Testis (tissue), 3 donors: Measurements from ENCODE around the gene HAUS7. TPM values are rescaled to one million over a fixed set of nuclear protein-coding genes. Genes with fewer than 3 reads are reported as not detected.

Source experiments
- DNase-seq: peaks from one replicate; pipeline ENCODE4 v3.0.0-alpha.2; 2019
- H3K27ac ChIP-seq, 2 donors: fragments of 200-600 bp; sonication (generic); one replicate each; pipeline ENCODE4 v1.5.1; 2019
- H3K27me3 ChIP-seq: fragments of 200-600 bp; sonication (generic); one replicate; pipeline ENCODE4 v1.5.1; 2019
- H3K36me3 ChIP-seq: fragments of 200-600 bp; sonication (generic); one replicate; pipeline ENCODE4 v1.5.1; 2017; ENCODE audit warnings: low read depth; ENCODE audit errors: missing control alignments
- H3K4me1 ChIP-seq: fragments of 200-600 bp; sonication (generic); one replicate; pipeline ENCODE4 v1.5.1; 2019
- H3K4me3 ChIP-seq, 2 donors: fragments of 200-600 bp; sonication (generic); one replicate each; pipeline ENCODE4 v1.5.1; 2017 to 2019
- H3K9me3 ChIP-seq: fragments of 200-600 bp; sonication (generic); one replicate; pipeline ENCODE4 v1.5.1; 2017
- POLR2A ChIP-seq: fragments of 450-650 bp; IDR thresholded peaks from one replicate; pipeline ENCODE4 v1.6.1; 2017; ENCODE audit warnings: antibody characterized with exemption, mild to moderate bottlenecking, moderate library complexity
- WGBS, 2 donors: methylation state at CpG; one replicate each; pipeline ENCODE4 v1.1.5; 2018; 5-methylcytosine and 5-hydroxymethylcytosine counted together
- intact Hi-C: fragments of 100-400 bp; cut with DNase I; formaldehyde crosslinking; loops from one replicate; pipeline ENCODE4 v1.15.1; 2023; ENCODE audit warnings: low total_unique reads
- polyA plus RNA-seq: library from polyadenylated mRNA; stranded (reverse); fragments of 350-450 nt; fragmentation: Illumina TruSeq; extraction: RNeasy Lipid Tissue Mini Kit (QIAGEN cat#74804); gene quantifications from one replicate; pipeline ENCODE4 v1.2.3, GENCODE V29; 2014; ENCODE audit warnings: low read depth, low replicate concordance; ENCODE audit not compliant: insufficient read depth
- total RNA-seq, 2 donors: library from RNA; depleted of rRNA; stranded (reverse); fragments of >200 nt; gene quantifications; one replicate each; pipeline ENCODE4 v1.2.3, GENCODE V29; 2016
- TF ChIP-seq, protein P1 (sequence below), 3 experiments: fragments of 450-650 bp in 2 of 3; fragments of 200-600 bp in 1 of 3; sonication (generic) in 1 of 3; IDR thresholded peaks; one replicate each; pipeline ENCODE4 v1.5.1; 2016 to 2019; ENCODE audit warnings: antibody characterized with exemption in 3 of 3, mild to moderate bottlenecking in 2 of 3, moderate library complexity in 1 of 3

Gene HAUS7
- total and polyA plus RNA-seq, 3 donors from 2014 or later = 18.0 to 35.2 (median 34.0) TPM

- Histone ChIP-seq H3K27ac (no peak within 1 kb of the TSS), H3K27me3 (no peaks in the 10 kb centered on the region), H3K4me1 (no peaks in the 10 kb centered on the region), H3K4me3 (no peak within 1 kb of the TSS), H3K36me3 (no peaks in the 10 kb centered on the region), H3K9me3 (no peaks in the 10 kb centered on the region)
- no peak for DNase-seq
- TF ChIP-seq POLR2A = no peak
- TF ChIP-seq, protein P1, sequence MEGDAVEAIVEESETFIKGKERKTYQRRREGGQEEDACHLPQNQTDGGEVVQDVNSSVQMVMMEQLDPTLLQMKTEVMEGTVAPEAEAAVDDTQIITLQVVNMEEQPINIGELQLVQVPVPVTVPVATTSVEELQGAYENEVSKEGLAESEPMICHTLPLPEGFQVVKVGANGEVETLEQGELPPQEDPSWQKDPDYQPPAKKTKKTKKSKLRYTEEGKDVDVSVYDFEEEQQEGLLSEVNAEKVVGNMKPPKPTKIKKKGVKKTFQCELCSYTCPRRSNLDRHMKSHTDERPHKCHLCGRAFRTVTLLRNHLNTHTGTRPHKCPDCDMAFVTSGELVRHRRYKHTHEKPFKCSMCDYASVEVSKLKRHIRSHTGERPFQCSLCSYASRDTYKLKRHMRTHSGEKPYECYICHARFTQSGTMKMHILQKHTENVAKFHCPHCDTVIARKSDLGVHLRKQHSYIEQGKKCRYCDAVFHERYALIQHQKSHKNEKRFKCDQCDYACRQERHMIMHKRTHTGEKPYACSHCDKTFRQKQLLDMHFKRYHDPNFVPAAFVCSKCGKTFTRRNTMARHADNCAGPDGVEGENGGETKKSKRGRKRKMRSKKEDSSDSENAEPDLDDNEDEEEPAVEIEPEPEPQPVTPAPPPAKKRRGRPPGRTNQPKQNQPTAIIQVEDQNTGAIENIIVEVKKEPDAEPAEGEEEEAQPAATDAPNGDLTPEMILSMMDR (IDR thresholded peaks at IDR 0.05) = no peak
- intact Hi-C loops = no loop called here
- 90% methylated on average over 21 of the region's 30 CpGs; no CpG with 5 or more reads in 1 of the 2 donors for WGBS, 2 donors
These were observed 24.3 kb downstream of the HAUS7 start, which contains the start of gene TREX2 for GRCh38 chrX:153445856-153446635. TSS of gene TREX2 (minus strand) at chrX:153446056. CDS start at chrX:153445430, 626 bp downstream.

- TF ChIP-seq POLR2A = no peak
- TF ChIP-seq, protein P1 (IDR thresholded peaks at IDR 0.05) = no peak
- no peaks in the 10 kb centered on the region for H3K4me1 ChIP-seq
- H3K9me3 ChIP-seq = no peaks in the 10 kb centered on the region
- H3K36me3 ChIP-seq = no peaks in the 10 kb centered on the region
- H3K4me3 ChIP-seq = no peak overlapping the region
- DNase-seq = no peak
- H3K27me3 ChIP-seq = no peaks in the 10 kb centered on the region
- intact Hi-C loops = no loop called here
- no peak overlapping the region for H3K27ac ChIP-seq
- WGBS, 2 donors = 95% methylated on average over 20 of the region's 35 CpGs; no CpG with 5 or more reads in 1 of the 2 donors
These were observed 25.1 kb downstream of the HAUS7 start for GRCh38 chrX:153445106-153445855.

DNA sequence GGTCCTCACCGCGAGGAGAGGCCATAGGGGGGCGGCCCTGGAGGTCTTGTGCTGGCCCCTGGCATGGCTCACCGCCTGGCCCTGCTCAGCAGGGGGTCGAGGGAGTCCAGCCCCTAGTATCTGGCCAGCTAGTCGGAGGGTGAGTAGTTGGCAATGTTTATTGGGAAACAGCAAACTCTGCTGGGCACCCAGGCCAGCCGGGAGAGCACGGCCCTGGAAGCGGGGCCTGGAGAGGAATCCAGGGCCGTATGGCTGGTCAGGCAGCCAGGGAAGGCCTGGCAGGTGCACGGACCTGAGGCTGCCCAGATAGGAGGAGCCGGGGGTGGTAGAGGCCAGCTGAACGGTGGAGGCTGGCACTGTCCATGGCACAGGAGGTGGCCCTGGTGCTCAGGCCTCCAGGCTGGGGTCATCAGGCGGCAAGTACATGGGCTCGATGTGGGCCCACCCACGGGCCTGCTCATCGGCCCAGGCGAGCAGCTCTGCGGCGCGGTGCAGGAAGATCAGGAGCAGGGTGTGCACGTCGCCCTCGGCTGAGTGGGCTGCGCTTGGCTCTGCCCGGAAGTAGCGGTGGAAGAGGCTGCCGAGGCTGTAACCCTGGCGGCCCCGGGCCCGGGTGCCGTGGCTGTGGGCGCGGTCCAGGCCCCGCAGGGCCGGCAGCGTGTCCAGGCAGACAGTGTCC, 25.9 kb downstream of the HAUS7 start:
- Histone ChIP-seq H3K36me3 (no peaks in the 10 kb centered on the region), H3K4me3 (no peak overlapping the region), H3K9me3 (no peaks in the 10 kb centered on the region), H3K27me3 (no peaks in the 10 kb centered on the region), H3K27ac (no peak overlapping the region), H3K4me1 (no peaks in the 10 kb centered on the region)
- WGBS, 2 donors = 92% methylated on average over 37 of the region's 37 CpGs; no CpG with 5 or more reads in 1 of the 2 donors
- TF ChIP-seq POLR2A = no peak
- TF ChIP-seq, protein P1 (IDR thresholded peaks at IDR 0.05) = no peak
- DNase-seq = no peak
- intact Hi-C loops = no loop called here

DNA sequence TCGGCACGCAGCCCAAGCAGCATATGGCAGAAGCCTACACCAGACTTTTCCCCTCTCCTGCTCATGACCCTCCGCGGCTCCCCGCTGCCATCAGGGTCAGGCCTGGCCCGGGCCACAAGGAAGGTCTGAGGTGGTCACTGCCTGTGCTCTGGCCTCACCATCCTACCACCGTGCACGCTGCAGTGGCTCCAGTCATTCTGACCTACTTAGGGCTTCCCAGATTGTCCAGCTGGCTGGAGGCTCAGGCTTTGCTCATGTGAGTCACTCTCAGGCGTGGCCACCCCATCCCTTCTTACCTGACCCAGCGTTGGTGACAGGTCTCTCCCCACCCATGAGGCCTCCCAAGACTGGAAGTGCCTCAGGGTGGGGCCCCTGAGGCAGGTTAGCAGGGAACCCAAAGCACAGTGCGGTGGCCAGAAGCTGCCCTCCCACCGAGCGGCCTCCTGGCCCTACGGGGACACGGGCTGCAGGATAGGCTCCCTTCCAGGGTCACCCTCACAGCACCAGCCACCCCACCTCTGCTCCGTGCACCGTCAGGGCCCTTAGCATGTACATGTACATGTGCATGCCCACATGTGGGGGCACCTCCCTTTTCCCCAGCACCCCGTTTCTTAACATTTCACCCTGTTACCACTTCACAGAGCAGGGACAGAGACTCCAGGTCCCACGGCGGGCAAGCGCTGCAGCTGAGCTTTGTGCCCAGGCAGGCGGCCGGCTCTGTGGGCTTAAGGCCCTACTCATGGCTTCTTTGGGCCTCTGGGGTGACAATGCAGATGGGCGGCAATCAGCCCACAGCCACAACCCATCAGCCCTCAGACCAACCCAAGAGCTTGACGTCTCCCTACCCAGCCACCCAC, 26.7 kb downstream of the HAUS7 start:
- no peak for DNase-seq
- WGBS, 2 donors = 90% methylated on average over 24 of the region's 25 CpGs; no CpG with 5 or more reads in 1 of the 2 donors

More for the DNA sequence above, 26.7 kb downstream of the HAUS7 start:
- Histone ChIP-seq H3K36me3 (no peaks in the 10 kb centered on the region), H3K4me3 (no peak overlapping the region), H3K27ac (no peak overlapping the region), H3K9me3 (no peaks in the 10 kb centered on the region), H3K4me1 (no peaks in the 10 kb centered on the region), H3K27me3 (no peaks in the 10 kb centered on the region)
- intact Hi-C loops = no loop called here
- TF ChIP-seq, protein P1 (IDR thresholded peaks at IDR 0.05) = no peak
- TF ChIP-seq POLR2A = no peak
